Stimulated activated naive B cell treated with anti-CD40 and anti-IgM and Interleukin-4, amounts not matched to agents 10 μg/mL and 1 μg/mL and 100 μg/mL, for 72 hours (primary cell): ENCODE measurements around the gene PRM2.

Experiments used
- ATAC-seq, 2 donors: fragments of 150-1000 bp; cut with Tn5 transposase; replicated peaks; 2 replicates each; pipeline ENCODE4 v1.10.0; 2021; ENCODE audit warnings: moderate library complexity in 1 of 2
- DNase-seq: peaks from one replicate; pipeline ENCODE4 v3.0.0; 2021
- H3K27ac Mint-ChIP-seq: one replicate; pipeline ENCODE4 v1.8.0; 2022; ENCODE audit warnings: mild to moderate bottlenecking, mixed read lengths
- H3K27me3 Mint-ChIP-seq, 2 donors: one replicate each; pipeline ENCODE4 v1.8.0; 2022; ENCODE audit warnings: mixed read lengths in 2 of 2
- H3K36me3 Mint-ChIP-seq, 2 donors: one replicate each; pipeline ENCODE4 v1.8.0; 2022; ENCODE audit warnings: mixed read lengths in 2 of 2, mild to moderate bottlenecking in 1 of 2
- H3K4me1 Mint-ChIP-seq, 2 donors: one replicate each; pipeline ENCODE4 v1.8.0; 2022; ENCODE audit warnings: mixed read lengths in 2 of 2, mild to moderate bottlenecking in 1 of 2
- H3K4me3 Mint-ChIP-seq, 2 donors: one replicate each; pipeline ENCODE4 v1.8.0; 2022; ENCODE audit warnings: mild to moderate bottlenecking in 2 of 2, mixed read lengths in 2 of 2, moderate library complexity in 1 of 2
- H3K9me3 Mint-ChIP-seq, 2 donors: one replicate each; pipeline ENCODE4 v1.8.0; 2022; ENCODE audit warnings: mixed read lengths in 2 of 2, mild to moderate bottlenecking in 1 of 2

PRM2 gene

GRCh38 chr16:11276143-11276895 lies at the start of gene PRM2:
PRM2 (minus strand) TSS chr16:11276480; CDS start chr16:11276370, 110 bp downstream.
- Mint-ChIP-seq H3K4me1 (peaks cover 12 to 19% of the 10 kb centered on the region in 2 donors), H3K36me3 (no peaks in the 10 kb centered on the region), H3K4me3 (no peak within 1 kb of the TSS), H3K27me3 (no peaks in the 10 kb centered on the region), H3K27ac (no peak within 1 kb of the TSS), H3K9me3 (no peaks in the 10 kb centered on the region)
- no peak for DNase-seq
- no peak for ATAC-seq

DNA sequence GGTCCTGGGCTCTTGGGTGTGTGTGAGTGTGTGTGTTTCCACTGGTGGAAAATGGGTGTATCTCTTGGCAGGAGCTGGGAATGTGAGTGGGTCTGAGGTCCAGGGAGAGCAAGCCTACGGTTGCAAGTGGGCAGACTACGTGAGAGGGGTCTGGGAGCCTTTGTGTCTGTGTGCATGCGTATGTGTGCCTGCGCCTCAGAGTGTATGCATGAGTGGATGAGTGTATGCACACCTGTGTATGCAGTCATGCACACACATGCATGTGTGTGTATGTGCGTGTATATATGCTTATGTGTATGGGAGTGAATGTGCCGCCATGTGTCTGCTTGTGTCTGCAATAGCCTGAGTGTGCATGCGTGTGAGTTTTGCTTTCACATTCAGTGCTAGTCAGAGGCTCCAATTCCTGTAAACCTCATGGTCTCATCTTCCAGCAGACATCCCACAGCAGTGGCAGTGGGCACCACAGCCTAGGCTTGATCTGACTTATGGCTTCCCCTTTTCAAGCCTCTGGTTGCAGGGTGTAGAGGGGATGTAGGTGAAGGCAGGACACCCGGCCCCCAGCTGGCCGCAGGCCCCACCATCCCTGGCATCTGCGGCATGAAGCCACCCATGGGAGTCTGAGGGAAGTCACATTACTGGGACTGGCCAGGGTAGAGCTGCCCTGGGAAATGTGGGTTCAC lies 49.3 kb upstream of the PRM2 start:
- DNase-seq (peak; percentile 76), ATAC-seq (peak; percentile 46 to 50)
- Mint-ChIP-seq H3K27me3 (no peaks in the 10 kb centered on the region), H3K9me3 (peaks cover 3 to 4% of the 10 kb centered on the region in 2 donors), H3K36me3 (peaks cover 4 to 7% of the 10 kb centered on the region in 2 donors), H3K4me1 (peaks cover 52 to 63% of the 10 kb centered on the region in 2 donors), H3K27ac (peak overlapping the region; percentile 72), H3K4me3 (peak overlapping the region; percentile 23 to 26)

DNA sequence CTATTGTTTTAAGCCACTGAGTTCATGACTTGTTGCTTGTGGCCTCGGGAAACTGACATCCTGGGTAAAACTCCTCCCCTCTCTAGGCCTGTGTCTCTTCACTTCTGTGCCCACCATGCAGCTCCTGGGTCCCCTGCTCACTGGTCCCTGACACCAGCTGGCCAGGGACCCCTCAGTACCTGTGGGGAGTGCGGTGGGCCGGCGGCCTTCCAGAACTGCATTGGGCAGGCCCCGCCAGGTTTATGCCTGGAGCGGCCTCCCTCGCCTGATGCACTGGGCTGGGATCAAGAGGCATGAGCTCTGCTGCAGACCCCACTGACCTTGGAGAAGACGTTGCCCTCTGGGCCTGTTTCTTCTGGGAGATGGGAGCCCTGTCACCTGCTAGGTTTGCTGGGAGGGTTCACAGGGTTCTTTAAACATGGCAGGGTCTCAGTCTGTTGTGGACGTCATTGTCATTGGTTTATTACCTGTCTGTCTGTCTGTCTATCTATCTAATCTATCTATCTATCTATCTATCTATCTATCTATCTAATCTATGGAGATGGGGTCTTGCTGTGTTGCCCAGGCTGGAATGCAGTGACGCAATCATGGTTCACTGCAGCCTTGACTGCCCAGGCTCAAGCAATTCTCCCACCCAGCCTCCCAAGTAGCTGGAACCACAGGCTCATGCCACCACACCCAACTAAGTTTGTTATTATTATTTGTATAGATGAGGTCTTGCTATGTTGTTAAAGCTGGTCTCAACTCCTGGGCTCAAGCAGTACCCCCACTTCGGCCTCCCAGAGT lies 47.5 kb upstream of the PRM2 start:
- DNase-seq (no peak), ATAC-seq (no peak)
- peaks cover 4 to 7% of the 10 kb centered on the region in 2 donors for H3K36me3 Mint-ChIP-seq
- no peaks in the 10 kb centered on the region for H3K27me3 Mint-ChIP-seq
- no peak overlapping the region for H3K27ac Mint-ChIP-seq
- H3K9me3 Mint-ChIP-seq: peaks cover 3 to 4% of the 10 kb centered on the region in 2 donors
- no peak overlapping the region for H3K4me3 Mint-ChIP-seq
- H3K4me1 Mint-ChIP-seq: peaks cover 41 to 45% of the 10 kb centered on the region in 2 donors

DNA sequence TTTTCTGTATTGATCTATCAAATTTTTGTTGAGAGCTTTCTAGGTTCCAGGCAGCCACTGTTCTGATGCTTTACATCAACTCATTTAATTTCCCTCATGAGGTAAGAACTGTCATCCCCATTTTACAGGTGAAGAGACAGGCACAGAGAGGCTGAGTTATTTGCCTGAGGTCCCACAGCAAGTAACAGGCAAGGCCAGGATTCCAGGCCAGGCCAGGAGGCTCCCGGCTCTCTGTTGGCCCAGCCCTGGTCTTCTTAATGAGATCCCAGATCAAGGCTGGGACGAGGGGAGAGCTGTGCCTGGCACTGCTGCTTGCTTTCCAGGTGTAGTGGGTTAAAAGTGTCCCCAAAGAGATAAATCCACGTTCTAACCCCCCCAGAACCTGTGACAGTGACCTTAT lies 46.5 kb upstream of the PRM2 start:
- no peaks in the 10 kb centered on the region for H3K27me3 Mint-ChIP-seq
- no peak overlapping the region for H3K27ac Mint-ChIP-seq
- peaks cover 4 to 7% of the 10 kb centered on the region in 2 donors for H3K36me3 Mint-ChIP-seq
- peaks cover 35 to 36% of the 10 kb centered on the region in 2 donors for H3K4me1 Mint-ChIP-seq
- ATAC-seq: no peak
- no peak overlapping the region for H3K4me3 Mint-ChIP-seq
- H3K9me3 Mint-ChIP-seq: peaks cover 3 to 4% of the 10 kb centered on the region in 2 donors
- DNase-seq: no peak

DNA sequence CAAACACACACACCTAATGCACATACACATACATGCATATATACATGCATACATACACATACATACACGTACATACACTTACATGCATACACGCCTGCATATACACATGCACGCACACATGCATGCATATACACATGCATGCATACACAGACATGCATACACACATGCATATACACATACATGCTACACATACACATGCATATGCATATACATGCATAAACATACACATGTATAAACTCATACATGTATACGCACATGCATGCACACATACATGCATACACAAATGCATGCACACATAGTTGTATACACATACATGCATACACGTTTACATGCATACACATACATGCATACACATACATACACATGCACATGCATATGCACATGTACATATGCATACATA lies 45.4 kb upstream of the PRM2 start:
- ATAC-seq: no peak
- Mint-ChIP-seq H3K27me3 (no peaks in the 10 kb centered on the region), H3K4me3 (no peak overlapping the region), H3K9me3 (no peaks in the 10 kb centered on the region), H3K4me1 (peaks cover 24 to 25% of the 10 kb centered on the region in 2 donors), H3K27ac (no peak overlapping the region), H3K36me3 (peaks cover 0 to under 1% of the 10 kb centered on the region in 2 donors)
- DNase-seq: no peak

- no peak overlapping the region for H3K27ac Mint-ChIP-seq
- ATAC-seq (no peak), DNase-seq (no peak)
- no peaks in the 10 kb centered on the region for H3K36me3 Mint-ChIP-seq
- H3K4me1 Mint-ChIP-seq: peaks cover 11 to 17% of the 10 kb centered on the region in 2 donors
- no peaks in the 10 kb centered on the region for H3K27me3 Mint-ChIP-seq
- H3K4me3 Mint-ChIP-seq: no peak overlapping the region
- no peaks in the 10 kb centered on the region for H3K9me3 Mint-ChIP-seq
These were observed 43.9 kb upstream of the PRM2 start for GRCh38 chr16:11320170-11320569.

DNA sequence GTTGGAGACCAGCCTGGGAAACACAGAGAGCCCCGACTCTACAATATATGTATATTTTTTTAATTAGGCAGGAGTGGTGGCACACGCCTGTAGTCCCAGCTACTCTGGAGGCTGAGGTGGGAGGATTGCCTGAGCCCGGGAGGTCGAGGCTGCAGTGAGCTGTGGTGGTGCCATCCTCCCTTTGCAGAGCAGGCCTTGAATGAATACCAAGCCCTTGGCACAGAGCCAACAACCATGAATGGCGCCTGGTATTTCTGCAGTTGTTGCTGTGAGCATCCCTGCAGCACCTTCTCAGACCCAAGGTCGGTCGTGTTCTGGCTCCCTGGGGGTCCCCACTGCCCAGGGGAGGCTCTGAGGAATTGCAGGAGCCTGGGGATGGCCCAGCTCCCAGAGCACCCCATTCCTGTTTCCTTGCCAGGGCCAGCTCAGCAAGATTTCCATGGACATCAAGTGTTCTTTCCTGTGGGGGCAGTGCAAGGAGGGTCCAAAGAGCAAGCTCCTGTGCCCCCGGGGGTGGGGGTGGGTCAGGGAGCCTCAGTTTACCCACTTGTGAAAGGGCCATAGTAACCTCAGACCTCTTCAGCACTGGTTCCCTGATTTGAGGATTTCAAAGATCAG lies 43.4 kb upstream of the PRM2 start:
- Mint-ChIP-seq H3K9me3 (no peaks in the 10 kb centered on the region), H3K4me1 (peaks cover 10 to 13% of the 10 kb centered on the region in 2 donors), H3K27ac (no peak overlapping the region), H3K36me3 (no peaks in the 10 kb centered on the region), H3K27me3 (no peaks in the 10 kb centered on the region), H3K4me3 (no peak overlapping the region)
- no peak for DNase-seq
- no peak for ATAC-seq

DNA sequence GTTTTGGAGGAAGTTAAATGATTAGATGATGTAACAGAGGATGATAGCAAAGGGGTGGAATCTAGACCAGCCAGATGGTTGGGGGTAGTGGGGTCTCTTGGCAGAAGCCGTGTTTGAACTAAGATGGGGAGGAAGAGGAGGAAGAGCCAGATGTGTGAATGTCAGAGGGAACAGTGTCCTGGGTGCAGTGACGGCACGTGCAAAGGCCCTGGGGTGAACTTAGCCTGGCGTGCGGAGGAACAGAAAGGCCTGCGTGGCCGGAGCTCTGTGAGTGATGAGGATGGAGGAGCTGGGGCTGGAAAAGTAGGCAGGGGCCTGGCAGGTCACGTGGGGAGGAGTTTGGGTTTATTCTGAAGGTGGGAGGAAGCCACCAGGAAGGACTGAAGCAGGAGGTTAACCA lies 42.5 kb upstream of the PRM2 start:
- H3K4me1 Mint-ChIP-seq: peaks cover 17 to 19% of the 10 kb centered on the region in 2 donors
- ATAC-seq: no peak
- no peaks in the 10 kb centered on the region for H3K27me3 Mint-ChIP-seq
- no peaks in the 10 kb centered on the region for H3K9me3 Mint-ChIP-seq
- H3K36me3 Mint-ChIP-seq: no peaks in the 10 kb centered on the region
- H3K4me3 Mint-ChIP-seq: no peak overlapping the region
- no peak for DNase-seq
- H3K27ac Mint-ChIP-seq: peak overlapping the region; percentile 80

GRCh38 chr16:11316331-11317015 lies 40.2 kb upstream of the PRM2 start:
- H3K27ac Mint-ChIP-seq: no peak overlapping the region

DNA sequence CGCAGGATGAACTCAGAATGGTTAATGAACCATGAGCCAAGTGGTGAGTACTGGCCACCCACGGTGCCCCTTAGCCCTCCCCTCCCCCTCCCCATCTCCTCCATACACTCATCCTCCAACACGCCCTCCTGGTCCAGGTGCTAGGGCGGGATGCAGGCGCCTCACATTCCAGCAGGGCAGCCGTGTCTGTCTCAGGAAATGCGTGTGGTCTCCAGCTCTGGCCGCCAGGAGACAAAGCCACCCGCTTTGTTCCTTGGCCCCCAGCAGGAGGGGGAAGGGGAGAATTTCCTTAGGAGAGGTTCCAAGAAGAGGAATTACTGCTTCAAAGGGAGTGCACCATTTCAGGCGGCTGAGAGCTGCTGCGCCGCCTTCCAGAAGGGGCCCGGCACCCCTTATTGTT lies 39.2 kb upstream of the PRM2 start:
- no peak overlapping the region for H3K4me3 Mint-ChIP-seq
- no peaks in the 10 kb centered on the region for H3K27me3 Mint-ChIP-seq
- H3K36me3 Mint-ChIP-seq: no peaks in the 10 kb centered on the region
- DNase-seq (no peak), ATAC-seq (no peak)
- peaks cover 32 to 45% of the 10 kb centered on the region in 2 donors for H3K4me1 Mint-ChIP-seq
- H3K27ac Mint-ChIP-seq: no peak overlapping the region
- no peaks in the 10 kb centered on the region for H3K9me3 Mint-ChIP-seq

More at GRCh38 chr16:11316331-11317015, 40.2 kb upstream of the PRM2 start:
- no peak for DNase-seq
- Mint-ChIP-seq H3K9me3 (no peaks in the 10 kb centered on the region), H3K27me3 (no peaks in the 10 kb centered on the region), H3K4me3 (no peak overlapping the region), H3K36me3 (no peaks in the 10 kb centered on the region), H3K4me1 (peaks cover 26 to 35% of the 10 kb centered on the region in 2 donors)
- no peak for ATAC-seq

- Mint-ChIP-seq H3K9me3 (no peaks in the 10 kb centered on the region), H3K4me3 (no peak overlapping the region), H3K36me3 (peaks cover 0 to 3% of the 10 kb centered on the region in 2 donors), H3K4me1 (peaks cover 39 to 56% of the 10 kb centered on the region in 2 donors), H3K27me3 (no peaks in the 10 kb centered on the region), H3K27ac (no peak overlapping the region)
- ATAC-seq: no peak
- no peak for DNase-seq
These were observed 38.1 kb upstream of the PRM2 start for GRCh38 chr16:11314309-11314894.

DNA sequence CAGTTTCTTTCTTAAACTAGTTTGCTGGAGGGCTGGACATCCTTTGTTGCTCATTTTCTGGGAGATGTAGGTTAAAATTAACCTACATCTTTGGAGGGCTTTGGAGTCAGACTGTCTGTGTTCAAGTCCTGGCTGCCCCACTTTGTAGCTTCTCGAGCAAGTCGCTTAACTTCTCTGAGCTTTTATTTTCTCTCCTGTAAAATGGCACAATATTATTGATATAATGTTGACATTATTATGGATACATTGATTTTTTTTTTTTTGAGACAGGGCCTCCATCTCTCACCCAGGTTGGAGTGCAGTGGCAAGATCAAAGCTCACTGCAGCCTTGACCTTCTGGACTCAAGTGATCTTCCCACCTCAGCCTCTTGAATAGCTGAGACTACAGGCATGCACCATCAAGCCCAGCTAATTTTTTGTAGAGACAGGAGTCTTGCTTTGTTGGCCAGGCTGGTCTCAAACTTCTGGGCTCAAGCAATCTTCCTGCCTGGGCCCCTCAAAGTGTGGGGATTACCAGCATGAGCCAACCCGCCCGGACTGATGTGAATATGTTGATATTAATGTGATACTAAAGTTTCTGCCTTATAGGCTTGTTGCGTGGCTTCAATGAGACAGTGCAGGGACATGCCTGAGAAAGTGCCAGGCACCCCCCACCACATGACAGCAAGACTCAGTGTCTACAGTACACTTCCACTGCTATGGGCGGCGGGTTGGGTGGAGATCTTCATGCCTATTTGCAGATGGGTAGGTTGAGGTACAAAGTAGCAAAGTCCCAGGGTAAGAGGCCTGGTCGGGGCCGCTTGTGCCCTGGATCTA lies 37.4 kb upstream of the PRM2 start:
- no peak overlapping the region for H3K27ac Mint-ChIP-seq
- no peak for DNase-seq
- H3K27me3 Mint-ChIP-seq: no peaks in the 10 kb centered on the region
- H3K4me3 Mint-ChIP-seq: no peak overlapping the region
- no peak for ATAC-seq
- H3K4me1 Mint-ChIP-seq: peaks cover 42 to 63% of the 10 kb centered on the region in 2 donors
- peaks cover 0 to 3% of the 10 kb centered on the region in 2 donors for H3K36me3 Mint-ChIP-seq
- no peaks in the 10 kb centered on the region for H3K9me3 Mint-ChIP-seq
